OCI-LY1 (cell line): Measurements from ENCODE around the gene ABLIM1.

Source experiments
- H2AFZ ChIP-seq: fragments of 200-600 bp; sonication (generic), shearing (Covaris generic); 2 replicates; pipeline ENCODE4 v1.6.0; 2014; ENCODE audit warnings: antibody characterized with exemption, mild to moderate bottlenecking, low read length
- H3F3A ChIP-seq: fragments of 200-600 bp; sonication (generic), shearing (Covaris generic); 2 replicates; pipeline ENCODE4 v1.6.0; 2014; ENCODE audit warnings: mild to moderate bottlenecking, antibody characterized with exemption, low read length, moderate library complexity; ENCODE audit not compliant: insufficient read depth
- H3K27ac ChIP-seq: fragments of 200-600 bp; sonication (generic); 2 replicates; pipeline ENCODE4 v1.5.1; 2014; ENCODE audit warnings: low read length, mixed run types, mild to moderate bottlenecking, low read depth; ENCODE audit not compliant: poor library complexity, severe bottlenecking
- H3K27me3 ChIP-seq: fragments of 200-600 bp; sonication (generic); 2 replicates; pipeline ENCODE4 v1.6.0; 2014; ENCODE audit warnings: antibody characterized with exemption, mild to moderate bottlenecking, low read length, moderate library complexity; ENCODE audit not compliant: insufficient read depth
- H3K36me3 ChIP-seq: fragments of 200-600 bp; sonication (generic); 2 replicates; pipeline ENCODE4 v1.6.1; 2014; ENCODE audit warnings: mild to moderate bottlenecking, antibody characterized with exemption, low read length, moderate library complexity, mixed read lengths; ENCODE audit not compliant: insufficient read depth
- H3K4me1 ChIP-seq: fragments of 200-600 bp; sonication (generic); 2 replicates; pipeline ENCODE4 v1.5.1; 2014; ENCODE audit warnings: mild to moderate bottlenecking, low read length, moderate library complexity; ENCODE audit not compliant: insufficient read depth, severe bottlenecking
- H3K4me2 ChIP-seq: fragments of 200-600 bp; sonication (generic), shearing (Covaris generic); 2 replicates; pipeline ENCODE4 v1.6.1; 2014; ENCODE audit warnings: low read length
- H3K4me3 ChIP-seq: fragments of 200-600 bp; sonication (generic); 2 replicates; pipeline ENCODE4 v1.5.1; 2014; ENCODE audit warnings: low read length, low read depth, mild to moderate bottlenecking, mixed read lengths; ENCODE audit not compliant: poor library complexity, severe bottlenecking
- H3K79me2 ChIP-seq: fragments of 200-600 bp; shearing (Covaris generic); 2 replicates; pipeline ENCODE4 v1.6.1; 2016; ENCODE audit warnings: mixed run types, low read length, mixed read lengths; ENCODE audit not compliant: insufficient read depth
- H3K9ac ChIP-seq: fragments of 200-600 bp; sonication (generic), shearing (Covaris generic); 2 replicates; pipeline ENCODE4 v1.6.1; 2014; ENCODE audit warnings: mild to moderate bottlenecking, low read length, mixed read lengths
- H3K9me2 ChIP-seq: fragments of 200-600 bp; sonication (generic), shearing (Covaris generic); 2 replicates; pipeline ENCODE4 v1.6.1; 2014; ENCODE audit warnings: low read depth, mild to moderate bottlenecking, low read length, mixed read lengths
- H3K9me3 ChIP-seq: fragments of 200-600 bp; shearing (Covaris generic); 2 replicates; pipeline ENCODE4 v1.6.1; 2014; ENCODE audit warnings: low read length, mixed read lengths
- H4K20me1 ChIP-seq: fragments of 200-600 bp; sonication (generic), shearing (Covaris generic); 2 replicates; pipeline ENCODE4 v1.6.0; 2016; ENCODE audit warnings: mild to moderate bottlenecking, low read length; ENCODE audit not compliant: insufficient read depth
- EZH2 ChIP-seq: fragments of 200-600 bp; sonication (generic), shearing (Covaris generic); IDR thresholded peaks from 2 replicates; pipeline ENCODE4 v1.8.0; 2017; ENCODE audit warnings: borderline replicate concordance, mixed run types, mild to moderate bottlenecking, antibody characterized with exemption, low read length, moderate library complexity, mixed read lengths
- TF ChIP-seq, protein P1 (sequence below): fragments of 200-600 bp; sonication (generic), shearing (Covaris generic); IDR thresholded peaks from 2 replicates; pipeline ENCODE4 v1.5.1; 2017; ENCODE audit warnings: mild to moderate bottlenecking, antibody characterized with exemption, low read length, moderate library complexity, mixed read lengths

ABLIM1 gene

DNA sequence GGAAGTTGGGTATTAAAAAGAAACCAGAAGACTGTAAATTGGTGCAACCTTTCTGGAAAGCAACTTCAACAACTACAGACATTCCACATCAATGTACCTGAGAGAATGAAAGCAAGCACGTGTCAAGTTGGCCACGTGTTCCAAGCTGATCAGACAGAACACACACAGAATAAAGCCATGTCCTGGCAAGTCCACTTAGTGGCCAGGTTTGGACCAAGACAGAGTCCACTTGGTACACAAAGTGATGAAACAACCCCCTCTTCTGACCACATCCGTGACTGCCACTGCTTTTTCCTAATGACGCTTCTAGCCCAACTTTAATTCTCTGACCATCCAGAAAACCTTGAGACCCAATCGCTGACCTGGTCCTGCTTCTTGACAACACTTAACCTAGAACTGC lies 109.4 kb downstream of the ABLIM1 start:
- Histone ChIP-seq H3K79me2 (no peaks in the 10 kb centered on the region), H3F3A (no peaks in the 10 kb centered on the region), H4K20me1 (no peaks in the 10 kb centered on the region), H3K9ac (no peak overlapping the region), H2AFZ (no peak overlapping the region), H3K9me2 (no peaks in the 10 kb centered on the region), H3K36me3 (no peaks in the 10 kb centered on the region), H3K27ac (no peak overlapping the region), H3K9me3 (no peaks in the 10 kb centered on the region), H3K27me3 (no peaks in the 10 kb centered on the region), H3K4me1 (peaks cover 17% of the 10 kb centered on the region), H3K4me3 (no peak overlapping the region), H3K4me2 (no peak overlapping the region)
- TF ChIP-seq, protein P1, sequence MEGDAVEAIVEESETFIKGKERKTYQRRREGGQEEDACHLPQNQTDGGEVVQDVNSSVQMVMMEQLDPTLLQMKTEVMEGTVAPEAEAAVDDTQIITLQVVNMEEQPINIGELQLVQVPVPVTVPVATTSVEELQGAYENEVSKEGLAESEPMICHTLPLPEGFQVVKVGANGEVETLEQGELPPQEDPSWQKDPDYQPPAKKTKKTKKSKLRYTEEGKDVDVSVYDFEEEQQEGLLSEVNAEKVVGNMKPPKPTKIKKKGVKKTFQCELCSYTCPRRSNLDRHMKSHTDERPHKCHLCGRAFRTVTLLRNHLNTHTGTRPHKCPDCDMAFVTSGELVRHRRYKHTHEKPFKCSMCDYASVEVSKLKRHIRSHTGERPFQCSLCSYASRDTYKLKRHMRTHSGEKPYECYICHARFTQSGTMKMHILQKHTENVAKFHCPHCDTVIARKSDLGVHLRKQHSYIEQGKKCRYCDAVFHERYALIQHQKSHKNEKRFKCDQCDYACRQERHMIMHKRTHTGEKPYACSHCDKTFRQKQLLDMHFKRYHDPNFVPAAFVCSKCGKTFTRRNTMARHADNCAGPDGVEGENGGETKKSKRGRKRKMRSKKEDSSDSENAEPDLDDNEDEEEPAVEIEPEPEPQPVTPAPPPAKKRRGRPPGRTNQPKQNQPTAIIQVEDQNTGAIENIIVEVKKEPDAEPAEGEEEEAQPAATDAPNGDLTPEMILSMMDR = peak; percentile 78
- no peak for TF ChIP-seq EZH2

DNA sequence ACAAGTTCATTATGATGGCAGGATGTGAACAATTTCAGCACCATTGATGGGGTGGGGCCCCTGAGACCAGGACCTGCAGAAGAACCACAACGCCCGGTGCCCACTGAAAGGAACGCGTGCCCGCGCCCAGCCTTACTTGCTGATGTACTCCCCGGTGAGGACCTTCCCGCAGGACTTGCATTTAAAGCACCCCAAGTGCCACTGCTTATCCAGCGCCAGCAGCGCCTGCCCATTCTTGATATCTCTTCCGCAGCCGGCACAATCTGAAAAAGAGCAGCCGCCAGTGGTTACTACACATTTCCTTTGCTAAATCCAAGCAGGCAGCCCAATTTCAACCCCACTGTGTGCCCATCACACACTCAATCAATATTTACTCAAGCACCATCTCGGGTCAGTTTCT lies 110.6 kb downstream of the ABLIM1 start:
- H3K4me3 ChIP-seq = no peak overlapping the region
- H3K9me2 ChIP-seq = no peaks in the 10 kb centered on the region
- H3K27ac ChIP-seq = no peak overlapping the region
- H3F3A ChIP-seq = no peaks in the 10 kb centered on the region
- H3K36me3 ChIP-seq = no peaks in the 10 kb centered on the region
- no peaks in the 10 kb centered on the region for H3K9me3 ChIP-seq
- no peak overlapping the region for H3K9ac ChIP-seq
- no peak overlapping the region for H3K4me2 ChIP-seq
- no peaks in the 10 kb centered on the region for H3K27me3 ChIP-seq
- TF ChIP-seq, protein P1 = no peak
- TF ChIP-seq EZH2 = no peak
- no peaks in the 10 kb centered on the region for H3K79me2 ChIP-seq
- H4K20me1 ChIP-seq = no peaks in the 10 kb centered on the region
- H2AFZ ChIP-seq = no peak overlapping the region
- H3K4me1 ChIP-seq = peaks cover 23% of the 10 kb centered on the region

DNA sequence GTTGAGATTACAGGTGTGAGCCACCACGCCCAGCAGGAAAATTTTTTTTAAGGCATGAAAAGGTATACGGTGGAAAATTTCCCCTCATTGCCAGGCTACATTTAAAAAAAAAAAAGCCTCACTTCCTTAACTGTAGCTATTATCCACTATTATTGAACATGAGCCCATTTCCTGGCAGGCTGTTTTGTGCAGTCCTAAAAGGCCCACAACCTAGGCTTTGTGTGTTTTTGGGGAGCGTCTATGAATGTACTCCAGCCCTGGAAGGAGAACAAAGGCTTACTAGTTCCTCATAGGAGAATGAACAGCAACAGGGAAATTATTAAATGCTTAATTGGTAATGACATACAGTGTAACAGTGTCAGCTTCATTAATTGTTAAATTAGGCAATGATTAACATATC lies 111.0 kb downstream of the ABLIM1 start:
- Histone ChIP-seq H2AFZ (no peak overlapping the region), H3K4me2 (no peak overlapping the region), H3F3A (no peaks in the 10 kb centered on the region), H3K27me3 (no peaks in the 10 kb centered on the region), H3K4me1 (peaks cover 23% of the 10 kb centered on the region), H4K20me1 (no peaks in the 10 kb centered on the region), H3K9me2 (no peaks in the 10 kb centered on the region), H3K36me3 (no peaks in the 10 kb centered on the region), H3K4me3 (no peak overlapping the region), H3K9ac (no peak overlapping the region), H3K9me3 (no peaks in the 10 kb centered on the region), H3K27ac (no peak overlapping the region), H3K79me2 (no peaks in the 10 kb centered on the region)
- TF ChIP-seq, protein P1 = no peak
- TF ChIP-seq EZH2 = no peak
